ENCODE measurements around the gene NMRK1.

DNA sequence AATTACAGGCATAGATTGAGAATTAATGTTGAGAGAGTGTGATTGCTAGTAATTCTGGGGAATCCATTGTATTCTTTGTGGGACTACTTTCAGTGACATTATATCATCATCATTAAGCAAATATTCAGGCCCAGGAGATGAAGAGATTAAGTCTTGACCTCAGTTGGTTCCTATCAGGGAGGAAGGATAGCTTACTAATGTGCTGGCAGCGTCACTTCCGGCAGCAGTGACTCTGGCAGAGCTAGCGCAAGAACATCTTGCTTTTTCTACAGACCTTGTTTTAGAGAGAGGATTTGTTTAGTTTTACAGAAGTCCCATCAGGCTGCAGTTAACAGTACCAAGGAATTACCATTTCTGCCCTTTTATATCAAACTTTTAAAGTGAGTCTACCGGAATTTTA lies 20.6 kb upstream of the NMRK1 start:
- no peak for TF ChIP-seq POLR2AphosphoS5 (IDR thresholded peaks at IDR 0.05; ENCODE audit: low read depth, low read length)
- TF ChIP-seq POLR2A (IDR thresholded peaks at IDR 0.05; ENCODE audit: low read depth, low read length): no peak

All from GM12891 (cell line).